Thyroid gland (tissue), 4 donors: ENCODE measurements around the gene ELP4. TPM values are rescaled to one million over a fixed set of nuclear protein-coding genes. Genes with fewer than 3 reads are reported as not detected.

ENCODE experiments used
- DNase-seq, 2 donors: peaks; one replicate each; pipeline ENCODE4 v3.0.0-alpha.2; 2019
- H3K27ac ChIP-seq, 3 donors: fragments of 200-600 bp; sonication (generic); 1 replicate in 2 of 3; 2 replicates in 1 of 3; pipeline ENCODE4 v1.5.1; 2016 to 2019; ENCODE audit warnings: mild to moderate bottlenecking in 1 of 3, moderate library complexity in 1 of 3
- H3K27me3 ChIP-seq: fragments of 200-600 bp; sonication (generic); one replicate; pipeline ENCODE4 v1.5.1; 2019
- H3K36me3 ChIP-seq, 2 donors: fragments of 200-600 bp; sonication (generic); one replicate each; pipeline ENCODE4 v1.5.1; 2016 to 2019
- H3K4me1 ChIP-seq, 2 donors: fragments of 200-600 bp; sonication (generic); one replicate each; pipeline ENCODE4 v1.5.1; 2017 to 2019
- H3K4me3 ChIP-seq, 3 donors: fragments of 200-600 bp; sonication (generic); replicated peaks in 1 of 3; 1 replicate in 2 of 3; 2 replicates in 1 of 3; pipeline ENCODE4 v1.5.1; 2016; ENCODE audit warnings: mild to moderate bottlenecking in 1 of 3
- H3K9me3 ChIP-seq: fragments of 200-600 bp; sonication (generic); one replicate; pipeline ENCODE4 v1.5.1; 2017
- POLR2A ChIP-seq, 2 donors: fragments of 450-650 bp; IDR thresholded peaks; one replicate each; pipeline ENCODE4 v1.6.1; 2017; ENCODE audit warnings: antibody characterized with exemption in 2 of 2, mild to moderate bottlenecking in 2 of 2, moderate library complexity in 1 of 2
- WGBS, 2 donors: methylation state at CpG; one replicate each; pipeline ENCODE4 v1.1.5; 2017; 5-methylcytosine and 5-hydroxymethylcytosine counted together
- intact Hi-C: fragments of 100-400 bp; cut with DNase I; formaldehyde crosslinking; loops from one replicate; pipeline ENCODE4 v1.15.1; 2023
- total RNA-seq, 4 donors: library from RNA; depleted of rRNA; stranded (reverse); fragments of >200 nt; gene quantifications; one replicate each; pipeline ENCODE4 v1.2.3, GENCODE V29; 2016
- TF ChIP-seq, protein P1 (sequence below), 6 experiments: fragments of 200-600 bp in 3 of 6; fragments of 450-650 bp in 3 of 6; sonication (generic) in 3 of 6; IDR thresholded peaks; one replicate each; pipeline ENCODE4 v1.5.1; 2016 to 2019; ENCODE audit warnings: antibody characterized with exemption in 6 of 6, mild to moderate bottlenecking in 2 of 6, inconsistent platforms in 1 of 6, moderate library complexity in 1 of 6

ELP4 gene
- total RNA-seq, 4 donors from 2014 or later = 27.4 to 36.5 (median 33.0) TPM

DNA sequence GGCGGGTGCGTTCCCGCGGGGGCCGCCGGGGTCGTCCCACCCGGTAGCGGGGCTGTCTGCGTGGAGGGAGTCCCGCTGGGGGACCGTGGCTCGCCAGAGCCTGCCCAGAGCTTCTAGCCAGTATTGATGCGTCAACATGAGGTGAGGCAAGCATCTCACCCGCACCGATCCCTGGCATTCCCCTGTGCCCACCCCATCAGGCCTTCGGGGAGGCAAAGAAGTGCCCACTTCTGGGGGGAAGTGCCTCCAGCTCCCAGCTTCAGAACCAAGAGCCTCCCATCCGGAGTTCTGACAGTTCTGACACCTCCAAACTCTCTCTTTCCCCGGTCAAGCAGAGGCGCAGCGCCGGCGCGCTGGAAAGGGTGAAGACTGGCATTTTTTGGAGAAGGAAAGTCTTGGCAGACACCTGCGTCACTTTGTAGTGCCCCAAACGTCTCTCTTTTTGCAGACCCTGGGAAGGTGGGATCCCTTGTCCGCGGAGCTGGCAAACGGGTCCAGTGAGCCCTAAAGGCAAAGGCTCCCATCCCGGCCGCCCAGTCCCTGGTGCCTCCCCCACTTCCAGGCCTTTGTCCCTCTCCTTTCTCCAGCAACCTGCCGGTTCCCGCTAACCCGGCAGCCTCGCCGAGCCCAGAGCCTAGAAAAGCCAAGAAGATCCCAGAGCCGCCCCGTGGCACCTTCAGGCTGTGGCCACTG lies 304.8 kb downstream of the ELP4 start:
- TF ChIP-seq POLR2A (IDR thresholded peaks at IDR 0.05) = no peak
- TF ChIP-seq, protein P1, sequence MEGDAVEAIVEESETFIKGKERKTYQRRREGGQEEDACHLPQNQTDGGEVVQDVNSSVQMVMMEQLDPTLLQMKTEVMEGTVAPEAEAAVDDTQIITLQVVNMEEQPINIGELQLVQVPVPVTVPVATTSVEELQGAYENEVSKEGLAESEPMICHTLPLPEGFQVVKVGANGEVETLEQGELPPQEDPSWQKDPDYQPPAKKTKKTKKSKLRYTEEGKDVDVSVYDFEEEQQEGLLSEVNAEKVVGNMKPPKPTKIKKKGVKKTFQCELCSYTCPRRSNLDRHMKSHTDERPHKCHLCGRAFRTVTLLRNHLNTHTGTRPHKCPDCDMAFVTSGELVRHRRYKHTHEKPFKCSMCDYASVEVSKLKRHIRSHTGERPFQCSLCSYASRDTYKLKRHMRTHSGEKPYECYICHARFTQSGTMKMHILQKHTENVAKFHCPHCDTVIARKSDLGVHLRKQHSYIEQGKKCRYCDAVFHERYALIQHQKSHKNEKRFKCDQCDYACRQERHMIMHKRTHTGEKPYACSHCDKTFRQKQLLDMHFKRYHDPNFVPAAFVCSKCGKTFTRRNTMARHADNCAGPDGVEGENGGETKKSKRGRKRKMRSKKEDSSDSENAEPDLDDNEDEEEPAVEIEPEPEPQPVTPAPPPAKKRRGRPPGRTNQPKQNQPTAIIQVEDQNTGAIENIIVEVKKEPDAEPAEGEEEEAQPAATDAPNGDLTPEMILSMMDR (IDR thresholded peaks at IDR 0.05) = no peak
- Histone ChIP-seq H3K27ac (no peak overlapping the region), H3K36me3 (no peaks in the 10 kb centered on the region), H3K4me3 (no peak overlapping the region), H3K4me1 (peaks cover 61 to 93% of the 10 kb centered on the region in 2 donors), H3K9me3 (no peaks in the 10 kb centered on the region), H3K27me3 (peaks cover 94% of the 10 kb centered on the region)
- no peak for DNase-seq
- intact Hi-C loops = loop anchor here (5.0 kb wide), 1 partner anchor 57 kb away; no protein-coding TSS in a partner anchor
- 4% methylated on average over 20 to 21 of the region's 38 CpGs for WGBS, 2 donors

DNA sequence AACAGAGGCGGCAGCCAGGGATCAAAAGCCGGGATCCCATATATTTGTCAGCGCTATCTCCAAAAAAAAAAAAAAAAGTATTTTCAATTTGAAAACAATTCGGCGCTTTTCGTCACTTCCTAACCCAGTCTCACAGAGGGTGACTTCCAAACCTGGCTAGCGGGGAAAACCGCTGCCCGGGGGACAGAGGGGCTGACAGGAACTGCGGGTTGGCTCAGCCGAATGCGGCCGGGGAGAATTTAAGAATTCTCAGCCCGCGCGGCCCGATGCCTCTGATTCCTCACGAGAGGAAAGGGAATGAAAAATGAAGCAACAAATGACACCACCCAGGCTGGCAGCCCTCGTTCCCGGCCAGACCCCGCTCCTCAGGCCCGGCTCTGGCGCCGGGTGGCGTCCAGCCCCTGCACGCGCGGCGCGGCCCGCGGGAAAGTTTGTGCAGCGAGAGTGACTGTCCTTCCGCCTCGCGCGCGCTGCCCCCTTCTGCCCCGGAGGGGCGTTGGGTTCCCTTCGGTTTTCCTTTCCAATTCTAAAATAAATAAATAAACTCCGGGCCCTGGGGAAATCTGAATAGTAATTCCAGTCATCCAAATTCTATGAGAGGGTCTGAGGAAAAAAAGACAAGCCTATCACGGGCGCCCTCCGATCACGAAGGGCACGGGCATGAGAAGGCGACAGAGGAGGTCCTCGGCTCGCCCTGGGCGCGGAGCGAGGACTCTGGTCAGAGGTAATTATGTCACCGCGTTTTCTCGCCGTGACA lies 306.3 kb downstream of the ELP4 start:
- H3K4me1 ChIP-seq = peaks cover 50 to 91% of the 10 kb centered on the region in 2 donors
- H3K27me3 ChIP-seq = peaks cover 88% of the 10 kb centered on the region
- H3K4me3 ChIP-seq = peak overlapping the region in 1 of 3 donors; percentile 15
- no peak for DNase-seq
- no peak for TF ChIP-seq POLR2A (IDR thresholded peaks at IDR 0.05)
- TF ChIP-seq, protein P1 (IDR thresholded peaks at IDR 0.05) = no peak
- H3K36me3 ChIP-seq = no peaks in the 10 kb centered on the region
- H3K9me3 ChIP-seq = no peaks in the 10 kb centered on the region
- no peak overlapping the region for H3K27ac ChIP-seq
- WGBS, 2 donors = 7 to 8% methylated on average over 54 to 57 of the region's 57 CpGs
- intact Hi-C loops = no loop called here

DNA sequence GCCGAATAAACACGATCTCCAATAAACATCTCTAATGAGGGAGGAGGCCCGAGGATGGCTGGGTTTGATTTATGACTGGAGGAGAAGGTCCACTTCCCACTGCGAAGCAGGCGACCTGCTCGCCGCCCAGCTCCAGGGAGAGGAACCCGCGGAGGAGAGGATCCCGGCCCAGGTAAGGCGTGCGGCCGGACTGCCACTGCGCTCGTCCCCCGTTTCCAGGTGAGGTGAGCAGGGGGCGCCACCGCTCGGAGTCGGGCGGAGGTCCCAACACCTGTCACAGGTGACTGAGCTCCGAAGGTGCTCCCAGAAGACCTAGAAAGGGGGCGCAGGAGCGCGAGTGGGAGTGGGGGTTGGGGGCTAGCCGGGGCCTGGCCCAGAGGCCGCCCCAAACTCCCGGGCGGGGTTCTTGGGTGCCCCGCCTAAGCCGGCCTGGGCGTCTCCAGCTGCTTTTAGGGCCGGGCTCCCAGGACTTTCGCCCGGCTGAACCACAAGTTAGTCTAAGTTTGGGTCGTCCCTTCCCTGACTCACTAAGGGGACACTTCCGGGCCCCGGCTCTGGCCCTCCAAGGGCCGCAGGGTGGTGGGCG lies 307.0 kb downstream of the ELP4 start:
- intact Hi-C loops = no loop called here
- Histone ChIP-seq H3K4me1 (peaks cover 46 to 84% of the 10 kb centered on the region in 2 donors), H3K36me3 (no peaks in the 10 kb centered on the region), H3K9me3 (no peaks in the 10 kb centered on the region), H3K27ac (no peak overlapping the region), H3K27me3 (peaks cover 88% of the 10 kb centered on the region), H3K4me3 (peak overlapping the region in 1 of 3 donors; percentile 2)
- TF ChIP-seq POLR2A (IDR thresholded peaks at IDR 0.05) = no peak
- DNase-seq = no peak
- 5 to 8% methylated on average over 13 to 14 of the region's 40 CpGs for WGBS, 2 donors

DNA sequence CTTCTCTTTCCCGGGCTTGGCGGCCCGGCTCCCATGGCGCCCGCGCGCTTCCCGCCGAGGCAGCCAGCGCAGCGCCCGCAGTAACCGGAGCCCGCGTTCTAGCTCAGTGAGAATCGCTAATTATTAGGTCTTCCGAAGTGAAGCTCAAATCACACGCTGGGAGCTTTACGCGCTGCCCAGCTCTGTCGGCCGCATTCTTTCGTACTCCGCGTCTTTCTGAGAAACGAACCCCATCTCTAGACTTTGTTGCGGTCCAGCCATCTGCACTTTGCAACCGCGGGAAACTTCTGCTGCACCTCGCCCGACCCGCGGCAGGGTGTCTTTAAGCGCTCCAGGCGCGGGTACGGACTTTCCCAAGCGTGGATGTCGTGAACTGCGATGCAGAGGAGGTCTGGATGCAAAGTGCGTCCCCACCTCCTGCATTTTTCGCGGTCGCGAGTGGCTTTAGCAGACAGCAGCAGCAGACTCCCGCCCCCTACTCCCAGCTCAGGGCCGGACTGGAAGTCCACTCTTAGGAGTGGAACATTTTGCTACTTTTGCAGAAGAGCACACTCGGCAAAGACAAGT lies 307.6 kb downstream of the ELP4 start:
- Histone ChIP-seq H3K4me1 (peaks cover 43 to 79% of the 10 kb centered on the region in 2 donors), H3K27me3 (peaks cover 91% of the 10 kb centered on the region), H3K9me3 (no peaks in the 10 kb centered on the region), H3K27ac (no peak overlapping the region), H3K4me3 (peak overlapping the region in 1 of 3 donors; percentile 2), H3K36me3 (no peaks in the 10 kb centered on the region)
- TF ChIP-seq, protein P1 (IDR thresholded peaks at IDR 0.05) = no peak
- TF ChIP-seq POLR2A (IDR thresholded peaks at IDR 0.05) = no peak
- WGBS, 2 donors = 2 to 6% methylated on average over 43 to 46 of the region's 48 CpGs
- intact Hi-C loops = no loop called here
- no peak for DNase-seq

DNA sequence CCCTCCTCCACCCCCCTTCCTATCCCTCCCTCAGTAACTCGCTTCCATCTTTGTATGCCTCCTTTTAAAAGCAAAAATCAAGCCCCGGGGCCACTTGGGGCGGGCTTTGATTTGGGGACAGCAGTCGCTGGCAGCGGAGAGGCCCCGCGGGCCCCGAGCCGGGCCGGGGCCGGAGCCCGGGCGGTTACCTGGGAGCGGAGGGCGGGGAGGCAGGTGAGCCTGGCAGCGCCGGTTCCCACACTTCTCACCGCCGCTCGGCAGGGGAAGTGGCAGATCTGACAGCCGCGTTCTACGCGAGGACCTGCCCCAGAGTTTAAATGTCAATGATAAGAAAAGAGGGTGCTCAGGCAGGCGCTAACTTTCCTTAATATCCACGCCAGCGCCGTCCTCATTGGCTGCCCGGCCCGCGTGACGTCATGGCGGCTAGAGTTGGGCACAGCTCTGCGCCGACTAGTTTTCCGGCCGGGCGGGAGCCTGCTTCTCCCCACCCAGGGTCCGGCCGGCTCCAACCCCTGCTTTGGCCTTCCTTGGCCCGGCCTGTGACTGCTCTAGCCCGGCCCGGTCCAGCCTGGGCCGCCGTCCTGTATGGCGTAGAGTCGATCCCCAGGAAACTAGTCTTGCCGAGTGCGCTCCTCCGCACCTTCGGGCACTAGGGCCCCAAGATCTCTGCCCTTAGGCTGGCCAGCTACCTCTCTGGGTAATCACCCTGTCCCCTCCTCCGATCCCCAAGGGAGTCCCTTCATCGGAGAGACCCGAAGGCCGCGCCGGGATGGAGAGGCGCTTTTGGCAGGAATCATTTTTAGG lies 308.3 kb downstream of the ELP4 start:
- DNase-seq = no peak
- Histone ChIP-seq H3K27me3 (peaks cover 91% of the 10 kb centered on the region), H3K27ac (no peak overlapping the region), H3K9me3 (no peaks in the 10 kb centered on the region), H3K4me3 (no peak overlapping the region), H3K4me1 (peaks cover 36 to 72% of the 10 kb centered on the region in 2 donors), H3K36me3 (no peaks in the 10 kb centered on the region)
- WGBS, 2 donors = 1 to 2% methylated on average over 21 to 25 of the region's 58 CpGs
- intact Hi-C loops = no loop called here
- TF ChIP-seq POLR2A (IDR thresholded peaks at IDR 0.05) = no peak
- TF ChIP-seq, protein P1 (IDR thresholded peaks at IDR 0.05) = no peak
